Activated naive CD4-positive, alpha-beta T cell treated with Interleukin-2 at 50 U/mL for 16 hours (primary cell): Measurements from ENCODE around the gene STAG2.

ENCODE experiments used
- DNase-seq: peaks from one replicate; pipeline ENCODE4 v3.0.0-alpha.2; 2020

Gene STAG2

GRCh38 chrX:123976706-123977316, 15.3 kb downstream of the STAG2 start:
- no peak for DNase-seq

DNA sequence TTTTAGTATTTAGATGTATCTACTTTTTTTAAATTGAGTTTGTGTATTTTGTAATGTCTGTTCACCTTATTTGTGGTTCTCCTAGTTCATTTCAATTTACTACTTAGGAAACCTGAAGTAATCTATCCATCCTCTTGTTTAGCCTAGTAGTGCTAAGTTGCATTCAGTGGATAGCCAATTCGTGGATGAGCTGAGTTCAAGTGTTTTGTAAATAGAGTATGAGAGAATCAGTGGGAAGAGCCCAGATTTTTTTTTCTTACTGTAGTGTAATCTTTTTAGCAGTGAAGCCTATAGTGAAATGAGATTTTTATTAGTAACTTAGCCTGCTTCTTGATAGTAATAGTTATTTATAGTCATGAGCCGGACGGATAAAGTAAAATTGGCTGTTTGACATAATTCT, 21.7 kb downstream of the STAG2 start:
- no peak for DNase-seq

DNA sequence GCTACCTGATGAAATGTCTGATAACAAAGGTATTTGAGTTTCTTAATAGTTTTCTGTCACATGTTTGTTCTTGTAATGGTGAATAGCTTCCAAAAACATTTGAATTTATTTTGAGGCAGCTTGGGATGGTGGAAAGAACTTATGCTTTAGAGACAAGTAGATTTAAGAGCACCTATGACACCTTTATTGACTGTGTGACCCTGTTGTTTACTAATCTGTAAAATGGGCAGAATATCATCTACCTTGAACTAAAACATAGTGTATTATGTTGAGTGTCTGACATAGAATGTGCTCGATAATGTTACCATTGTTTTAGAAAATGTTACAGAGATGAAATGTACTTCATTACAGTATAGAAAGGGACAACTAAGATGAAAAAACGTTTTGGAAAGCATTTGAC, 24.9 kb downstream of the STAG2 start:
- no peak for DNase-seq

- no peak for DNase-seq
These were observed 27.1 kb downstream of the STAG2 start for GRCh38 chrX:123988423-123989111.

DNA sequence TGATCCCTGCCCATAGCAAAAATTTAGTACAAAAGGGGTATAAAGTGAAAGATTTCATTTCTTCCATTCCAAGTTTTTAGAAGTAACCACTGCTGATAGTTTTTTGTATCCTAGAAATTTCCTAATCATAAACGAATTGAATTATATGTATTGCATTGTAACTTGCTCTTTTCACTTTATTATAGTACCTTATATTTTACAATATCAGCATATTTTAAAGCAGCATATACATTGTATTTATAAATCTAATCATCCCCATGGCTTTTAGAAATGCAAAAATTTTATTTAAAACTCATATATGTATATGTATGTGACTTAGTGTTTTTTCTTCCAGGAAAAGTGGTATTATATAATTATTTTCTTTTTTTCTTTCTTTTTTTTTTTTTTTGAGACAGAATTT, 27.7 kb downstream of the STAG2 start:
- DNase-seq: no peak

GRCh38 chrX:123990169-123990568, 28.7 kb downstream of the STAG2 start:
- no peak for DNase-seq

GRCh38 chrX:123990602-123991001, 29.1 kb downstream of the STAG2 start:
- DNase-seq: no peak

GRCh38 chrX:123993326-123993725, 31.8 kb downstream of the STAG2 start:
- no peak for DNase-seq

GRCh38 chrX:123993904-123994635, 32.6 kb downstream of the STAG2 start:
- DNase-seq: no peak

DNA sequence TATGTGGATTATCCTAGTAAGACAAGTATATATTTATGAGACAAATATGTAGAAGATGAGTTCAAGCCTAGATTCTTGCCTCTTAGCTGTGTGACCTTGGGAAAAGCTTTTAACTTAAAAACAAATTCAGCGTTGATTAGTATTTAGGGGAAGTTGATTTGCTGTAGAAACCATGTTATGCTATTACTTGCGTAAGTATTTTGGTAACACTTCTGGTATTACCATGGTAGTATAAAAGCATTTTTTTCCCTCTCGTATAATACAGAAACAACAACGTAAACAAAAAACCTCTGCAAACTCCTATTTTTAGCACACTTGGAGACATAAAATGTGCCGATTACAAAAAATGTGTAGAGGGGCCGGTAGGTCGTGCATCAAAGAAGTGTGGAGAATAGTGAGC, 33.2 kb downstream of the STAG2 start:
- no peak for DNase-seq

DNA sequence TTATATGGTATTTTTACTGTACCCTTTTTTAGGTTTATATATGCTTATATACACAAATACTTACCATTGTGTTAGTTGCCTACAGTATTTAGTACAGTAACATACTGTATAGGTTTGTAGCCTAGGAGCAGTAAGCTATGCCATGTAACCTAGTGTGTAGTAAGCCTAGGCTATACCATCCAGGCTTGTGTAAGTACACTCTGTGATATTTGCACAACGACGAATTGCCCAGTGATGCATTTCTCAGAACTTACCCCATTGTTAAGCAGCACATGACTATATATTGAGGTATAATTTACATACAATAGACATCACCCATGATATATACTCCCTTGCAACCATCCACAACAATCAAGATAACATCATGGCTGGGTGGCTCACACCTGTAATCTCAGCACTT, 40.1 kb downstream of the STAG2 start:
- no peak for DNase-seq

GRCh38 chrX:124005228-124005627, 43.7 kb downstream of the STAG2 start:
- DNase-seq: no peak

- DNase-seq: no peak
These were observed 48.7 kb downstream of the STAG2 start for GRCh38 chrX:124010157-124010556.

GRCh38 chrX:124010566-124010965, 49.1 kb downstream of the STAG2 start:
- DNase-seq: no peak

- no peak for DNase-seq
These were observed 54.2 kb downstream of the STAG2 start for GRCh38 chrX:124015721-124016120.

GRCh38 chrX:124016825-124017224, 55.3 kb downstream of the STAG2 start:
- no peak for DNase-seq

- DNase-seq: no peak
These were observed 56.5 kb downstream of the STAG2 start for GRCh38 chrX:124018023-124018422.

DNA sequence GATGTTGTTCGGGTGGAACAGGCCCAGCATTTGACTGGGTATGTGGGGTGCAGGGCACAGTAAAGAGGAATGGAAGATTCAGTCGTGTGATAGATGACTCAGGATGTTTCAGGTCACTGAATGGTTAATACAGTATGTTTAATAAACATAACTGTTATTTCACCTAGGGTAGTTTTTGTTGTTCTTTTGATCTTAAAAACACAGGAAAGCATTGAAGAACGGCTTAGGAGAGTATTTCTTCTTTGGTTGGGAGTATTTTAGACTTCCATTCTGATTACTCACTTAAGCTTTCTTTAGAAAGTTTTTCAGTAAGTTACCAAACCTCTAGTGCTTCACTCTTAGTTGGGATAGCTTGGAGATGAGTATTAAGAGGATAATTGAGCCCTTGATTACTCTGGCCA, 62.3 kb downstream of the STAG2 start:
- DNase-seq: no peak

- no peak for DNase-seq
These were observed 65.0 kb downstream of the STAG2 start for GRCh38 chrX:124026529-124026928.

- no peak for DNase-seq
These were observed 66.7 kb downstream of the STAG2 start for GRCh38 chrX:124028182-124028581.

DNA sequence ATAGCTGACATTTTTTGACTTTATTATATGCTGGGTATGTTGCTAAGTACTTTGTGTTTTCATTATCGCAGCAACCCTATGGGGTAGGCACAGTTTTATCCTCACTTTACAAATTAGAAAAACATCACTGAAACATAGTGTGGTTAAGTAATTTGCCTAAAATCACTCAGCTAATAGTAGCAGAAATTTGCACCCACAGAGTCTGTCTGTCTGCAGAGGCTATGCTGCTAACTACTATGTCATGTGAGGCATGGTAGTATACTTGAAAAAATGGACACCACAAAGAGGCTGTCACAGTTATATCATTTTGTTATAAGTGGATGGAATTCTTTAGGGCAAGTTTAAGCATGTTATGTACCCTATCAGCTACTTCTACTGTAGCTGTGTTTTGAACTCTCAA, 69.0 kb downstream of the STAG2 start:
- no peak for DNase-seq

DNA sequence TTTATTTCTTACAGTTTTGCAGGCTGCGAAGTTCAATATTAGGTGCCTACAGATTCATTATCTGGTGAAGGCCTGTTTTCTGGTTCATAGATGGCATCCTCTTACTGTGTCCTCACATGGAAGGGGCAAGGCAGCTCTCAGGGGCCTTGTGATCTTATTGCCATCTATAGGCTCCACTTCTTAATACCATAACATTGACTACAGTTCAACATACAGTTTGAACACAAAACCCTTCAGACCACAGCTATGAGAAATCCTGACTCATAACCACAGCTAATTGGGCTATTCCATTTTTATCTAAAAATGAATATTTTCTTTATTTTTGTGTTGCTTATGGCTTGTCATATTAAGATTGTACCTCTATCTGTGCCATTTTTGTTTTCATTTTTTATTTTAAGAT, 72.3 kb downstream of the STAG2 start:
- no peak for DNase-seq

- no peak for DNase-seq
These were observed 74.2 kb downstream of the STAG2 start for GRCh38 chrX:124035657-124036056.

DNA sequence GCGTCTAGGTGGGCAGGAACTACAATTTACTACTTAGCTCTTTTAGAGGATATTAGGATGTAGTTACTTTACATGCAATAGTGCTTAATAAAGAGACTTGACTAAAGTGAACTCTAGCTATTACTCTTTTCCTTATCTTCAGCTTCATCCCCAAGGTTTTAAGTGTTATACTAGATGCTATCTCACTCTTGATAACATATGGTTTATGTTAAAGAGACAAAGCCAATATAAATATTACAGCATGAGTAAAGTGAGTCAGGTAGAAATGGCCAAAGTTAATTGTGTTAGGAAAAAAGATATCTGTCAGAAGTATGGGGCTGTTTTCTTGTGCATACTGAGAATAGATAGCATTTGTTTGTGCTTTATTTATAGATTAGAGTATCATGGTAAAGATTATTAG, 80.5 kb downstream of the STAG2 start:
- DNase-seq: no peak
